ENCODE measurements around the gene SH3BGR. TPM values are rescaled to one million over a fixed set of nuclear protein-coding genes. Genes with fewer than 3 reads are reported as not detected.

Gene SH3BGR
- polyA plus RNA-seq, 3 donors: 2.5 to 3.5 (median 2.9) TPM

GRCh38 chr21:39452207-39452969 is 618 bp downstream of the SH3BGR start:
- DNase-seq (ENCODE audit: extremely low read depth in 1 of 11, low read depth in 9 of 11, low spot score in 4 of 11): no peak

- no peak for DNase-seq (ENCODE audit: extremely low read depth in 1 of 11, low read depth in 9 of 11, low spot score in 4 of 11)
These were observed 1.2 kb downstream of the SH3BGR start for GRCh38 chr21:39452970-39453342.

GRCh38 chr21:39453571-39454179 is 1.9 kb downstream of the SH3BGR start:
- DNase-seq (ENCODE audit: extremely low read depth in 1 of 11, low read depth in 9 of 11, low spot score in 4 of 11): no peak

- no peak for DNase-seq (ENCODE audit: extremely low read depth in 1 of 11, low read depth in 9 of 11, low spot score in 4 of 11)
These were observed 3.3 kb downstream of the SH3BGR start for GRCh38 chr21:39454949-39455668.

GRCh38 chr21:39456665-39457064 is 4.9 kb downstream of the SH3BGR start:
- DNase-seq (ENCODE audit: extremely low read depth in 1 of 11, low read depth in 9 of 11, low spot score in 4 of 11): no peak

- DNase-seq (ENCODE audit: extremely low read depth in 1 of 11, low read depth in 9 of 11, low spot score in 4 of 11): no peak
These were observed 9.6 kb downstream of the SH3BGR start for GRCh38 chr21:39461419-39461818.

- DNase-seq (ENCODE audit: extremely low read depth in 1 of 11, low read depth in 9 of 11, low spot score in 4 of 11): no peak
These were observed 11.5 kb downstream of the SH3BGR start for GRCh38 chr21:39463308-39463707.

GRCh38 chr21:39466584-39466983 is 14.8 kb downstream of the SH3BGR start:
- DNase-seq (ENCODE audit: extremely low read depth in 1 of 11, low read depth in 9 of 11, low spot score in 4 of 11): no peak

GRCh38 chr21:39467746-39468145 is 16.0 kb downstream of the SH3BGR start:
- no peak for DNase-seq (ENCODE audit: extremely low read depth in 1 of 11, low read depth in 9 of 11, low spot score in 4 of 11)

GRCh38 chr21:39468559-39468958 is 16.8 kb downstream of the SH3BGR start:
- no peak for DNase-seq (ENCODE audit: extremely low read depth in 1 of 11, low read depth in 9 of 11, low spot score in 4 of 11)

- DNase-seq (ENCODE audit: extremely low read depth in 1 of 11, low read depth in 9 of 11, low spot score in 4 of 11): no peak
These were observed 19.8 kb downstream of the SH3BGR start for GRCh38 chr21:39471598-39471997.

- DNase-seq (ENCODE audit: extremely low read depth in 1 of 11, low read depth in 9 of 11, low spot score in 4 of 11): no peak
These were observed 21.0 kb downstream of the SH3BGR start for GRCh38 chr21:39472786-39473185.

- DNase-seq (ENCODE audit: extremely low read depth in 1 of 11, low read depth in 9 of 11, low spot score in 4 of 11): no peak
These were observed 22.8 kb downstream of the SH3BGR start for GRCh38 chr21:39474611-39475010.

- no peak for DNase-seq (ENCODE audit: extremely low read depth in 1 of 11, low read depth in 9 of 11, low spot score in 4 of 11)
These were observed 27.5 kb downstream of the SH3BGR start for GRCh38 chr21:39479164-39479813.

- no peak for DNase-seq (ENCODE audit: extremely low read depth in 1 of 11, low read depth in 9 of 11, low spot score in 4 of 11)
These were observed 28.0 kb downstream of the SH3BGR start for GRCh38 chr21:39479814-39480182.

GRCh38 chr21:39480271-39480670 is 28.5 kb downstream of the SH3BGR start:
- no peak for DNase-seq (ENCODE audit: extremely low read depth in 1 of 11, low read depth in 9 of 11, low spot score in 4 of 11)

- DNase-seq (ENCODE audit: extremely low read depth in 1 of 11, low read depth in 9 of 11, low spot score in 4 of 11): no peak
These were observed 30.1 kb downstream of the SH3BGR start for GRCh38 chr21:39481886-39482285.

GRCh38 chr21:39483917-39484316 is 32.1 kb downstream of the SH3BGR start:
- DNase-seq (ENCODE audit: extremely low read depth in 1 of 11, low read depth in 9 of 11, low spot score in 4 of 11): no peak

GRCh38 chr21:39484711-39485276 is 33.0 kb downstream of the SH3BGR start:
- DNase-seq (ENCODE audit: extremely low read depth in 1 of 11, low read depth in 9 of 11, low spot score in 4 of 11): no peak

Measured in renal cortex interstitium (tissue), 11 donors.